Mesothelial cell of epicardium (in vitro differentiated cells): ENCODE measurements around the gene PPFIA4. TPM values are rescaled to one million over a fixed set of nuclear protein-coding genes. Genes with fewer than 3 reads are reported as not detected.

Experiments
- DNase-seq, 2 experiments: peaks; one replicate each; pipeline ENCODE4 v3.0.0; 2021; ENCODE audit warnings: low spot score in 2 of 2; ENCODE audit not compliant: unreplicated experiment in 2 of 2
- H3K27ac Mint-ChIP-seq: 2 replicates; pipeline ENCODE4 v1.8.0; 2021; ENCODE audit warnings: mixed read lengths
- H3K27me3 Mint-ChIP-seq: 2 replicates; pipeline ENCODE4 v1.8.0; 2021; ENCODE audit warnings: low read depth, mixed read lengths
- H3K36me3 Mint-ChIP-seq: 2 replicates; pipeline ENCODE4 v1.8.0; 2021; ENCODE audit warnings: mixed read lengths
- H3K4me1 Mint-ChIP-seq: 2 replicates; pipeline ENCODE4 v1.8.0; 2021; ENCODE audit warnings: mixed read lengths
- H3K4me3 Mint-ChIP-seq: 2 replicates; pipeline ENCODE4 v1.8.0; 2021; ENCODE audit warnings: mild to moderate bottlenecking, moderate library complexity, mixed read lengths
- H3K9me3 Mint-ChIP-seq: 2 replicates; pipeline ENCODE4 v1.8.0; 2021; ENCODE audit warnings: mixed read lengths
- total RNA-seq: library from RNA; stranded (reverse); gene quantifications from 3 replicates; pipeline ENCODE4 v1.2.1, GENCODE V29; 2021
- TF ChIP-seq, protein P1 (sequence below): fragments of 200-600 bp; sonication (generic); IDR thresholded peaks from one replicate; pipeline ENCODE4 v1.5.0; 2021; ENCODE audit warnings: antibody characterized with exemption; ENCODE audit not compliant: unreplicated experiment

Gene PPFIA4
- total RNA-seq, 1 donor from 2014 or later: 35.3 TPM

DNA sequence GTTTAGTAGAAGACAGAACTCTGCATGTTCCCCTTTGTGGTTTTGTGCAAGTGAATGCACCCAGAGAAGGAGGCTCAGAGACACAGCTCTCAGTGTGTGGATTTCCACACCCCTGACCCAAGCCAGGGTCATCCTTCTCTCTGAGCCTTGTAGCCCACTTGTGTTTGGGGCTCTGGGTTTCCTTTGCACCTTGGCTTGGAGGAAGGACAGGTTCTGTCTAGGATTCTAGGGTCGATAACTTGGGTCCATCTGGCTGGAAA, 32.3 kb downstream of the PPFIA4 start:
- peaks cover 21% of the 10 kb centered on the region for H3K4me1 Mint-ChIP-seq
- H3K9me3 Mint-ChIP-seq: no peaks in the 10 kb centered on the region
- TF ChIP-seq, protein P1, sequence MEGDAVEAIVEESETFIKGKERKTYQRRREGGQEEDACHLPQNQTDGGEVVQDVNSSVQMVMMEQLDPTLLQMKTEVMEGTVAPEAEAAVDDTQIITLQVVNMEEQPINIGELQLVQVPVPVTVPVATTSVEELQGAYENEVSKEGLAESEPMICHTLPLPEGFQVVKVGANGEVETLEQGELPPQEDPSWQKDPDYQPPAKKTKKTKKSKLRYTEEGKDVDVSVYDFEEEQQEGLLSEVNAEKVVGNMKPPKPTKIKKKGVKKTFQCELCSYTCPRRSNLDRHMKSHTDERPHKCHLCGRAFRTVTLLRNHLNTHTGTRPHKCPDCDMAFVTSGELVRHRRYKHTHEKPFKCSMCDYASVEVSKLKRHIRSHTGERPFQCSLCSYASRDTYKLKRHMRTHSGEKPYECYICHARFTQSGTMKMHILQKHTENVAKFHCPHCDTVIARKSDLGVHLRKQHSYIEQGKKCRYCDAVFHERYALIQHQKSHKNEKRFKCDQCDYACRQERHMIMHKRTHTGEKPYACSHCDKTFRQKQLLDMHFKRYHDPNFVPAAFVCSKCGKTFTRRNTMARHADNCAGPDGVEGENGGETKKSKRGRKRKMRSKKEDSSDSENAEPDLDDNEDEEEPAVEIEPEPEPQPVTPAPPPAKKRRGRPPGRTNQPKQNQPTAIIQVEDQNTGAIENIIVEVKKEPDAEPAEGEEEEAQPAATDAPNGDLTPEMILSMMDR: no peak
- H3K27me3 Mint-ChIP-seq: no peaks in the 10 kb centered on the region
- DNase-seq: no peak
- peaks cover 18% of the 10 kb centered on the region for H3K36me3 Mint-ChIP-seq
- no peak overlapping the region for H3K4me3 Mint-ChIP-seq
- H3K27ac Mint-ChIP-seq: no peak overlapping the region

DNA sequence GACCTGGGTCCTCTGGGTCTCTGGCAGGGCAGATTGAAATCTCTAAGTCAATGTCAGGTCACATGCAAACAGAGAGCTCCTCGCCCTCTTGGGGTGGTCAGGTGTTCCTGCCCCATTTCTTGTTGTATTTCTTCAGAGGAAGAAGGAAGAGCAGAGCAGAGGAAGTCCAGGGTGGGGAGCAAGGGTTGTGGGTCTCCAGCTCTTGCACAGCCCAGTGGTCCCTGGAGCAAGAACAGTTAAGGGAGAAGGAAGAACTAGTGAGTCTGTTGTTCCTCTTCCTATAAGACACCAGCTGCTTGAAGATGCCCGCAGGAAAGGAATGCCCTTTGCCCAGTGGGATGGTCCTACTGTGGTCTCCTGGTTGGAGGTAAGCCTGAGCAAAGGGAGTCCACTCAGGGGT, 33.2 kb downstream of the PPFIA4 start:
- no peak overlapping the region for H3K27ac Mint-ChIP-seq
- DNase-seq: no peak

DNA sequence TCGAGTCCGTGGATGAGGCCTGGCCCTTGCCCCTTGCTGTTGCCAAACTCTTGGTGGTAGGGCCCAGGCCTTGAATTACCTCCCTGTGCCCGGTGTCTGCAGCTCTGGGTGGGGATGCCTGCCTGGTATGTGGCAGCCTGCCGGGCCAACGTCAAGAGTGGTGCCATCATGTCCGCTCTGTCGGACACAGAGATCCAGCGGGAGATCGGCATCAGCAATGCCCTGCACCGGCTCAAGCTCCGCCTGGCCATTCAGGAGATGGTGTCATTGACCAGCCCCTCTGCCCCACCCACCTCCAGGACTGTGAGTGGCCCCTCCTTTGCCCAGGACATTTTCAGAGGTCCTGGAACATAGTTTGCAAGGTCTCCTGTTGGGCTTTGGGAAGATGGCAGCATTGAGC, 33.8 kb downstream of the PPFIA4 start:
- no peak overlapping the region for H3K27ac Mint-ChIP-seq

More for the DNA sequence above, 33.2 kb downstream of the PPFIA4 start:
- Mint-ChIP-seq H3K4me3 (no peak overlapping the region), H3K4me1 (peaks cover 21% of the 10 kb centered on the region), H3K27me3 (no peaks in the 10 kb centered on the region), H3K36me3 (peaks cover 22% of the 10 kb centered on the region), H3K9me3 (no peaks in the 10 kb centered on the region)
- TF ChIP-seq, protein P1: no peak

DNA sequence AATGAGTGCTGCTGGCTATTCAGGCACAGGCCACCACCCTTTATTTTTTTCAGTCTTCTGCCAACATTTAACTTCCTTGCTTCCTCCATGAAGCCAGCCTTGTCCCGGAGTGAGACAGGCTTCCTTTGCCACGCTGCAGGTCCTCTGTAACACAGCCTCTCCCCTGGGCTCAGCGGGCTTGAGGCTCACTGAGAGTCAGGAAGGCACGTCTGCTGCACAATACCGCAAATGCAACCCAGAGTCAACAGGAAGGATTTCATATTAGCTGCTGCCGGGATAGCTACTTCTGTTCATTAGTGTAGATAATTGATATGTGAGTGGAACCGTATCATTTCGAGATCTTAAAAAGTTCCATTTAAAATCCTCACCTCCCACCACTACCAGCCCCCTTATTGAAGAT, 37.0 kb downstream of the PPFIA4 start:
- peaks cover 9% of the 10 kb centered on the region for H3K4me1 Mint-ChIP-seq
- no peak overlapping the region for H3K4me3 Mint-ChIP-seq
- no peaks in the 10 kb centered on the region for H3K9me3 Mint-ChIP-seq
- no peak for DNase-seq
- TF ChIP-seq, protein P1: no peak
- H3K27me3 Mint-ChIP-seq: no peaks in the 10 kb centered on the region
- peaks cover 25% of the 10 kb centered on the region for H3K36me3 Mint-ChIP-seq
- H3K27ac Mint-ChIP-seq: no peak overlapping the region

More for the DNA sequence above, 33.8 kb downstream of the PPFIA4 start:
- no peak for DNase-seq
- H3K4me1 Mint-ChIP-seq: peaks cover 21% of the 10 kb centered on the region
- H3K27me3 Mint-ChIP-seq: no peaks in the 10 kb centered on the region
- TF ChIP-seq, protein P1: no peak
- H3K36me3 Mint-ChIP-seq: peaks cover 21% of the 10 kb centered on the region
- no peaks in the 10 kb centered on the region for H3K9me3 Mint-ChIP-seq
- no peak overlapping the region for H3K4me3 Mint-ChIP-seq

DNA sequence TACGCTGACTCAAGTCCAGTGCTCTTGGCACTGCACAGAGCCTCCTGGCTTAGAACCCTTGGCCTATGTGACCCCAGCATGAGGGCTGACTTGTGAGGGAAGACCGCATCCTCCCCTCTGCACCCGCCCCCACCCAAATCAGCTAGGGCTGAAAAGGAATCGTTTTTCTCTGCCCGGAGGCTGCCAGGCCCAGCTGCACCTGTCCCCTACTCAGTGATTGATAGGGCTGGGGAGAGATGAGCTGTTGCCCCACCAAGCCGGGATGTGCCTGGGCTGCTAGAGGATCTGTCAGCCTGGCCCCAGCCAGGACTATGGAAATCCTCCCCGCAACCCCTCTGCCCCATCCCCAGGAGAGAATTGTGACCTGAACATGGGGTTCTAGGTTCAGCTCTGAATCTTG, 38.9 kb downstream of the PPFIA4 start:
- H3K4me1 Mint-ChIP-seq: peaks cover 20% of the 10 kb centered on the region
- TF ChIP-seq, protein P1: no peak
- peaks cover 22% of the 10 kb centered on the region for H3K36me3 Mint-ChIP-seq
- H3K27me3 Mint-ChIP-seq: no peaks in the 10 kb centered on the region
- H3K4me3 Mint-ChIP-seq: no peak overlapping the region
- H3K27ac Mint-ChIP-seq: no peak overlapping the region
- no peak for DNase-seq
- no peaks in the 10 kb centered on the region for H3K9me3 Mint-ChIP-seq

DNA sequence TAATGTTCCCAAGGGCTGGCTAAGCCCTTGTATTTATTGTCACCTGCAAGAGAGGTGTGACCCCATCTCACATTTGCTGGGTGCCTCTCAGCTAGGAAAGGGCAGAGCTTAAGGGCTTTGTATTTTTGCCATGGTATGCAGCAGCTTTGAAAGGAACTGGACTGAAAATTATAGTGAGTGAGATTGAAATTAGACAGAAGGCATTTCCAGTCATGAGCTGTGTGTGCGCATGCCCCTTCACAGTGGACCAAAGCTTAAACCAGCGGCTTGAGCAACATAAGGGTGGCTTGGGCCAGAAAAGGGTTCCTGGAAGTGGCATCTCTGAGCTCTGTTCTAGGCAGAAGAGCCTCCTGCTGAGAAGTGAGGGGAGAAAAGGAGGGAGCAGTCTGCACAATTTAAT, 39.7 kb downstream of the PPFIA4 start:
- Mint-ChIP-seq H3K9me3 (no peaks in the 10 kb centered on the region), H3K27me3 (no peaks in the 10 kb centered on the region), H3K36me3 (peaks cover 16% of the 10 kb centered on the region), H3K27ac (no peak overlapping the region), H3K4me3 (no peak overlapping the region), H3K4me1 (peaks cover 22% of the 10 kb centered on the region)
- TF ChIP-seq, protein P1: no peak
- DNase-seq: no peak
